Measurements from ENCODE around the gene RFX6. TPM values are rescaled to one million over a fixed set of nuclear protein-coding genes. Genes with fewer than 3 reads are reported as not detected.
A peak's percentile ranks its signal among the peaks of the same experiment; 100 is the strongest.

RFX6 gene
- total RNA-seq, 1 experiment from 2014 or later = not detected

- POLR2A ChIA-PET = no interaction called here
- Histone ChIP-seq H3K4me2 (ENCODE audit: low read length) (no peak overlapping the region), H3K9me3 (ENCODE audit: control insufficient read depth in 1 of 2, insufficient read depth in 1 of 2, low read depth in 1 of 2, low read length in 2 of 2) (no peaks in the 10 kb centered on the region), H3K27me3 (ENCODE audit: insufficient read depth, low read length) (no peaks in the 10 kb centered on the region), H3K9me2 (ENCODE audit: insufficient read depth) (no peaks in the 10 kb centered on the region), H2AFZ (ENCODE audit: low read depth, low read length, poor library complexity, severe bottlenecking) (peak overlapping the region; percentile 79), H3K36me3 (ENCODE audit: control insufficient read depth in 1 of 2, insufficient read depth in 2 of 2, low read length in 2 of 2) (no peaks in the 10 kb centered on the region), H3K9ac (ENCODE audit: low read length) (no peak overlapping the region), H3K79me2 (ENCODE audit: insufficient read depth, low read length) (no peaks in the 10 kb centered on the region), H3K4me3 (replicated peaks in 1 of 2; ENCODE audit: low read depth in 1 of 2, low read length in 2 of 2) (no peak overlapping the region), H3K4me1 (ENCODE audit: control insufficient read depth in 1 of 2, insufficient read depth in 2 of 2, low read length in 2 of 2) (no peaks in the 10 kb centered on the region), H4K20me1 (ENCODE audit: insufficient read depth) (no peaks in the 10 kb centered on the region), H3K27ac (ENCODE audit: low read depth, low read length) (no peak overlapping the region)
- CTCF ChIA-PET = interaction anchor here (1.0 to 1.3 kb wide), 2 partner anchors 59 to 61 kb away, joined by 3 to 5 read pairs; no protein-coding TSS in a partner anchor
- TF ChIP-seq RAD21 (IDR thresholded peaks at IDR 0.05; ENCODE audit: low read depth) = peak; percentile 37; the same call in 1 of the 2 replicates
- peak in 2 of 3 experiments; percentile 37 to 38; a peak in 3 of 6 replicates for TF ChIP-seq CTCF (IDR thresholded peaks at IDR 0.05 in 2 of 3, conservative IDR thresholded peaks at IDR 0.05 in 1 of 3; ENCODE audit: borderline replicate concordance in 1 of 3, insufficient read depth in 1 of 3, low read depth in 2 of 3, low read length in 2 of 3)
- no peak for TF ChIP-seq JUND (IDR thresholded peaks at IDR 0.05)
- peak; percentile 68 for ATAC-seq
- intact Hi-C loops (cut with micrococcal nuclease) = no loop called here
- RAD21 ChIA-PET (ENCODE audit: low non-redundant PET in 1 of 2, low total read pairs in 2 of 2, uncharacterized antibody in 2 of 2, unreplicated experiment in 2 of 2) = interaction anchor here in 1 of 2 experiments (1.0 kb wide), 1 partner anchor 61 kb away, joined by 3 read pairs; no protein-coding TSS in a partner anchor
- no peak for DNase-seq (ENCODE audit: low read depth, low spot score)
- BruUV-seq (replicated peaks) = no TSS peak
These were observed 64.7 kb downstream of the RFX6 start for GRCh38 chr6:116941727-116942126.

GRCh38 chr6:116945809-116946208 is 68.8 kb downstream of the RFX6 start:
- no TSS peak for BruUV-seq (replicated peaks)
- DNase-seq (ENCODE audit: low read depth, low spot score) = no peak

More at GRCh38 chr6:116945809-116946208, 68.8 kb downstream of the RFX6 start:
- Histone ChIP-seq H3K27ac (ENCODE audit: low read depth, low read length) (no peak overlapping the region), H3K4me2 (ENCODE audit: low read length) (no peak overlapping the region), H2AFZ (ENCODE audit: low read depth, low read length, poor library complexity, severe bottlenecking) (no peak overlapping the region), H3K9me3 (ENCODE audit: control insufficient read depth in 1 of 2, insufficient read depth in 1 of 2, low read depth in 1 of 2, low read length in 2 of 2) (no peaks in the 10 kb centered on the region), H3K9ac (ENCODE audit: low read length) (no peak overlapping the region), H3K27me3 (ENCODE audit: insufficient read depth, low read length) (no peaks in the 10 kb centered on the region), H4K20me1 (ENCODE audit: insufficient read depth) (no peaks in the 10 kb centered on the region), H3K79me2 (ENCODE audit: insufficient read depth, low read length) (no peaks in the 10 kb centered on the region), H3K4me3 (replicated peaks in 1 of 2; ENCODE audit: low read depth in 1 of 2, low read length in 2 of 2) (no peak overlapping the region), H3K9me2 (ENCODE audit: insufficient read depth) (no peaks in the 10 kb centered on the region), H3K4me1 (ENCODE audit: control insufficient read depth in 1 of 2, insufficient read depth in 2 of 2, low read length in 2 of 2) (no peaks in the 10 kb centered on the region), H3K36me3 (ENCODE audit: control insufficient read depth in 1 of 2, insufficient read depth in 2 of 2, low read length in 2 of 2) (no peaks in the 10 kb centered on the region)
- RAD21 ChIA-PET (ENCODE audit: low non-redundant PET in 1 of 2, low total read pairs in 2 of 2, uncharacterized antibody in 2 of 2, unreplicated experiment in 2 of 2) = no interaction called here
- ATAC-seq = no peak
- POLR2A ChIA-PET = no interaction called here
- intact Hi-C loops (cut with micrococcal nuclease) = no loop called here
- TF ChIP-seq REST (IDR thresholded peaks at IDR 0.05; ENCODE audit: low read depth) = no peak
- CTCF ChIA-PET = no interaction called here

Measured in HCT116 (cell line).